GM21786 (cell line): ENCODE results near the gene PIK3R5.
A peak's percentile ranks its signal among the peaks of the same experiment; 100 is the strongest.

Experiments
- ATAC-seq: cut with Tn5 transposase; IDR thresholded peaks from one replicate; pipeline ENCODE4 v1.9.1; 2021; ENCODE audit not compliant: unreplicated experiment

PIK3R5 gene

GRCh38 chr17:8900626-8901585 is 64.6 kb downstream of the PIK3R5 start:
- no peak for ATAC-seq

GRCh38 chr17:8900207-8900606 is 65.3 kb downstream of the PIK3R5 start:
- ATAC-seq: no peak

GRCh38 chr17:8898636-8899035 is 66.9 kb downstream of the PIK3R5 start:
- no peak for ATAC-seq

DNA sequence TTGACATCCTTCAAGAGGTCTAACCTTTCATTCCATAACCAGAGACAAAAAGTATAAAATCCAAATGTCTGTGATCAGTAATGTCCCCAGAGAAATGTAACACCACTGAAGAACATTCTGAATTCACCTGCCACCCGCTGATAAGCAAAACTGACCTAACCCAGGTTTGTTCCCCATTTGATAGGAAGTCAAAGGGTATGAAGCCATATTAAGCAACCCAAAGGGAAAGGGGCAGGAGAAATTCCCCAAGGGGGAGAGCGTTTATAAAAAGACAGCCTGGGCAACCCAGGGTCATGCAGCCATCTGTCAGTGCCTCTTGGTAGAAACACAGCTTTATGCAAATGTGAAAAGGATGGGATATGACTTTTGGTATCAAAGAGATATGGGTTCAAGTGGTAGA is 67.4 kb downstream of the PIK3R5 start:
- ATAC-seq: no peak

- no peak for ATAC-seq
These were observed 68.6 kb downstream of the PIK3R5 start for GRCh38 chr17:8896641-8897635.

- no peak for ATAC-seq
These were observed 69.4 kb downstream of the PIK3R5 start for GRCh38 chr17:8896087-8896486.

GRCh38 chr17:8894673-8895578 is 70.6 kb downstream of the PIK3R5 start:
- no peak for ATAC-seq

- ATAC-seq: no peak
These were observed 71.3 kb downstream of the PIK3R5 start for GRCh38 chr17:8894202-8894671.

DNA sequence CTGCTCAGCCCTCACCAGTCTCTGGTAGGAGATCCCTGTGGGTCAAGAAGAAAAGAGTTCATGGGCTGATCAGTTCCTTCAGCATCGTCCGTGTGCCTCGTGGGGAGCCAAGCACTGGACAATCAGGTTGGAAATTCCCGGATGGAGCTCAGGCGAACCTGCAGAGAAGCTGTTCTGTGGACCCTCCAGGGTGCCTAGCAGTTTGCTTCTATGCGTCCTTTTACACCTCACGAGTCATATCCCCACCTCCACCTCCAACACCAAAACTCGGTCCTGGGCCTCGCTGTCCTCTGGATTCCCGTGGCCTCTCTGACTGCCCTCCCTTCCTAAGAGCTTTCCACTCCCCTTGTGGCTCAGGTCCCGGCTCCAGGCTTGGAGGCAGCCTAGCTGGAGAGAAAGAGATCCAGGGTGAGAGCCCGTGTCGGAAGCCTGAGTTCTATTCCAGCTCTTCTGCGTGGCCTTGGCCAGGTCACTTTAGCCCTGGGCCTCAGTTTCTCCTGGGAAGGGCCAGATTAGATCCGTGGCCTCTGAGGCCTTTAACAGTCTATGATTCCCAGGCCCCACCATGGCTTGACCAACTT is 71.8 kb downstream of the PIK3R5 start:
- no peak for ATAC-seq

DNA sequence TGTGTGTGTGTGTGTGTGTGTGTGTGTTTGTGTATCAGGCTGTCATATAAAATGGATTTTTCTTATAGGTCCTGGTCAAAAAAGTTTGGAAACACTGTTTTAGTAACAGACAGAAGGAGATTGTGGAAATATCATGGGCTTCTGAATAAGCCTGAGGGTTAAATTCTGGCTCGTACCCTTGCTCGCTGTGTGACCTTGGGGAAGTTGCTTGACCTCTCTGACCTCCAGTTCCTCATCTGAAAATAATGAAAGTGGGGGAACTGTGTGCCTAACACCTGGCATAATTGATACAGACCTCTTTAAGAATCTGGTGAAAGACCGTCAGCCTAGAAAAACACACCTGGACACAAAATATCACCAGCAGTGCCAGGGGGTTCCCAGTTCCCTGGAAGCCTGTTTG is 72.4 kb downstream of the PIK3R5 start:
- no peak for ATAC-seq

DNA sequence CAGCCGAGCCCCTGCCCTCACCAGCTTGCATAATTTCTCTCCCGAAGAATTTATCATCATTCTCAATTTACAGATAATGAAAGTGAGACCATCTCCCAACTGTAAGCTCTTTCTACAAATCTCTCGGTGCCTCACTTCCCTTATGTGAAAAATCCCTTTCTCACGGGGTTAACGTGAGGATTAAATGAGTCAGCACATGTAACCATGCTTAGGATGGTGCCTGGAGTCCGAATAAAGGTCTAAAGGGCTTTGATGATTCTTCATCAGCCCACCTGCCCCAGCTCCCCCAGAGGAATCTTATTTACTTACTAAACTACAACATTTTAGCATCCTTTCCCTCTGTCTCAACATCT is 73.2 kb downstream of the PIK3R5 start:
- ATAC-seq: peak; percentile 46

GRCh38 chr17:8890671-8891070 is 74.8 kb downstream of the PIK3R5 start:
- no peak for ATAC-seq

GRCh38 chr17:8889458-8890210 is 75.9 kb downstream of the PIK3R5 start:
- ATAC-seq: no peak

GRCh38 chr17:8888704-8889302 is 76.7 kb downstream of the PIK3R5 start:
- no peak for ATAC-seq

- no peak for ATAC-seq
These were observed 77.4 kb downstream of the PIK3R5 start for GRCh38 chr17:8887834-8888703.

- ATAC-seq: no peak
These were observed 78.2 kb downstream of the PIK3R5 start for GRCh38 chr17:8887301-8887700.

GRCh38 chr17:8885967-8886684 is 79.4 kb downstream of the PIK3R5 start:
- no peak for ATAC-seq
